Left ventricle myocardium superior (tissue), 1 donor: ENCODE results near the gene SNRNP27. TPM values are rescaled to one million over a fixed set of nuclear protein-coding genes. Genes with fewer than 3 reads are reported as not detected.

Experiments used
- total RNA-seq: library from RNA; stranded (reverse); fragmentation: NEBNext Ultra II Directional; extraction: Animal tissue kit (Norgen Biotek cat#: 25700); gene quantifications from one replicate; pipeline ENCODE4 v1.2.1, GENCODE V29; 2021
- donor health status: DM: no; HTN: yes; CAD: no; lungs with severe emphysema.

The SNRNP27 gene
- total RNA-seq, 1 donor from 2014 or later, result 57.6 TPM

Other genes with a start within 250 kb of the SNRNP27 start
- 24.7 TPM for gene ANXA4, start 151.8 kb upstream of the SNRNP27 start, total RNA-seq
- 3.6 TPM for gene GMCL1, start 64.3 kb upstream of the SNRNP27 start, total RNA-seq
- 5.0 TPM for gene MXD1, start 21.2 kb downstream of the SNRNP27 start, total RNA-seq
- gene ASPRV1, start 67.7 kb downstream of the SNRNP27 start, total RNA-seq, result 0.84 TPM
- 211 TPM for gene PCBP1, start 193.5 kb downstream of the SNRNP27 start, total RNA-seq